ENCODE results near the gene SH3BP5L.
"Not testable (repeated sequence)": the region's sequence is repeated elsewhere in the genome, so short reads cannot be mapped to it uniquely, and the experiment has no call there.

SH3BP5L gene

DNA sequence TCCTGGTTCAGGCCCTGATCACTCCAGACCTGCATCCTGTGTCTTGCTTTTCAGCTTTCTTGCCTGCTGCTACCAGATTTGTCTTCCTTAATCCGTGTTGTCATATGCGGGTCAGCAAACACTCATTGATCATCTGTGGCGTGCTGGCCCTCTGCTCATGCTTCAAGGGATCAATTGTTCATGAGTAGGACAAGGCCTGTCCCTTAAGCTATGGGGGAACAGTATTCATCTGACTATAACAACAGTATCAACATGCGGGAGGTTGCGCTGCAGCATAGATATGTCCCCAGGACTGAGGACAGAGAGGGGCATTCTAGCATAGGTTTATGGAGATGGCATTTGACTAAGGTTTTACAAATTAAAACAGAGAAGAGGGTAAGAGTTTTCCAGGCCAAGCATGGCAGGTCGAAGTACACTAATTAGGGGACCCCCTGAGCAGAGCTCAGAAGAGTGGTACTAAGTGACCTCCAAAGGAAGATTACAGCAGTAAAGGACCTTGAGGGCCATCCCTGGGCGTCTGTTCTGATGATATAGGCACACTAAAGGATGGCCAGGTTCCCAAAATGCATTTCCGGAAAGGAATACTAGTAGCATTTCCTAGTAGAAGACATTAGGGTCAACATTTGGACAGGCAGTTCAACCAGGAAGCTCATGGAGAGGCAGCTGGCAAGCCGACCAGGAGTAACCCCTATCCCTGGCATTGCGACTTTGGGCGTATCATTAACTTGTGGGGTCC, 11.5 kb upstream of the SH3BP5L start:
- POLR2A ChIA-PET = interaction anchor here (0.9 to 2.1 kb wide), 6 partner anchors 9 to 36 kb away, joined by 3 to 19 read pairs (median 8); partner anchors contain the start of genes SH3BP5L and ZNF692
- TF ChIP-seq, protein P1, sequence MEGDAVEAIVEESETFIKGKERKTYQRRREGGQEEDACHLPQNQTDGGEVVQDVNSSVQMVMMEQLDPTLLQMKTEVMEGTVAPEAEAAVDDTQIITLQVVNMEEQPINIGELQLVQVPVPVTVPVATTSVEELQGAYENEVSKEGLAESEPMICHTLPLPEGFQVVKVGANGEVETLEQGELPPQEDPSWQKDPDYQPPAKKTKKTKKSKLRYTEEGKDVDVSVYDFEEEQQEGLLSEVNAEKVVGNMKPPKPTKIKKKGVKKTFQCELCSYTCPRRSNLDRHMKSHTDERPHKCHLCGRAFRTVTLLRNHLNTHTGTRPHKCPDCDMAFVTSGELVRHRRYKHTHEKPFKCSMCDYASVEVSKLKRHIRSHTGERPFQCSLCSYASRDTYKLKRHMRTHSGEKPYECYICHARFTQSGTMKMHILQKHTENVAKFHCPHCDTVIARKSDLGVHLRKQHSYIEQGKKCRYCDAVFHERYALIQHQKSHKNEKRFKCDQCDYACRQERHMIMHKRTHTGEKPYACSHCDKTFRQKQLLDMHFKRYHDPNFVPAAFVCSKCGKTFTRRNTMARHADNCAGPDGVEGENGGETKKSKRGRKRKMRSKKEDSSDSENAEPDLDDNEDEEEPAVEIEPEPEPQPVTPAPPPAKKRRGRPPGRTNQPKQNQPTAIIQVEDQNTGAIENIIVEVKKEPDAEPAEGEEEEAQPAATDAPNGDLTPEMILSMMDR (IDR thresholded peaks at IDR 0.05; ENCODE audit: control extremely low read depth, extremely low read depth, low read depth, missing control alignments) = no peak
- DNase-seq (ENCODE audit: extremely low spot score) = no peak
- CTCF ChIA-PET = interaction anchor here (0.9 to 5.7 kb wide), 6 partner anchors 11 to 214 kb away, joined by 3 to 78 read pairs (median 4); partner anchors contain the start of genes SH3BP5L and ZNF692

DNA sequence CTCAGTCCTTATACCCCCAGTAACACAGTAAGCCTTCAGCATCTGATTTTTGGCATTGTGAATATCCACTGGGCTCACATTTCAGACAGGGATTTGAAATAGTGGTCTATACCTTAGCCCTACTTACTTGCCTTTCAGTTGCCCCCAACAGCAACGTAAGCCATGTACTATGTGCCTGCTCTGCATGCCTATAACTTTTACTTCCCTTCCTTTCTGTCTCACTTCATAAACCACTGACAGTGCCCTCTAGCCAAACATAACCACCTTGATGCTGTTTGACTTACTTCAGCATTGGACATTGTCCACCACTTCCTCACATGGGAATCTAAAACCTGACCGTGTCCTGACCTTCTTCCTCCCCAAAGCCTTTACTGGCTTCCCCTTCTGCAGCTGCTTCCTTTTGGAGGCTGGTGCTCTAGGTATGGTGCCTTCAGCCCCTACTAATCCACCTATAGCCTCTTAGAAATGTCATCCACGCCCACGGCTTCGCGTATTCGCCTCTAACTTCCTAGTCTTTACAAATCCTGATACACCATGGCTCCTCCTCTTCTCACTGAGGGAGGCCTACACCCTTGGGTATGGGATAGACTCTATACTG, 8.7 kb upstream of the SH3BP5L start:
- no peak for DNase-seq (ENCODE audit: extremely low spot score)
- ChIA-PET CTCF (no interaction called here), POLR2A (no interaction called here)
- TF ChIP-seq, protein P1 (IDR thresholded peaks at IDR 0.05; ENCODE audit: control extremely low read depth, extremely low read depth, low read depth, missing control alignments) = no peak

DNA sequence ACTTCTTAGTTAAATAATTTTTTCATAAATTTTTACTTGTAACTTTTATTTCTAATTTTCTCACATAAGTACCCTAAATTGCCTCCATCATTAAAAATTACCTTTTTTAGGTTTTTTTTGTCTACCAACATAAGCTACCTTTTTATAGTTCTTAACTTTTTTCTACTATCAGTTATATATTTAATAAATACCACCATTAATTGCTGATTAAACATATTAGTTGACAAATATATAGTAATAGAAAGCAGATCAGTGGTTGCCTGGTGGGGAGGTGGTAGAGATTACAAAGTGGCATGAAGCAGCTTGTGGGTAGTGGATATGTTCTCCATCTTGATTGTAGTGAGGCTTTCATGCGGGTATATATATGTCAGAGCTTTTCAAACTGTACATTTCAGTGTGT, 6.1 kb upstream of the SH3BP5L start:
- POLR2A ChIA-PET = no interaction called here
- TF ChIP-seq, protein P1 (IDR thresholded peaks at IDR 0.05; ENCODE audit: control extremely low read depth, extremely low read depth, low read depth, missing control alignments) = no peak
- CTCF ChIA-PET = interaction anchor here (0.9 to 7.3 kb wide), 3 partner anchors 12 to 26 kb away, joined by 3 to 48 read pairs (median 3); partner anchors contain the start of gene ZNF692
- DNase-seq (ENCODE audit: extremely low spot score) = no peak

DNA sequence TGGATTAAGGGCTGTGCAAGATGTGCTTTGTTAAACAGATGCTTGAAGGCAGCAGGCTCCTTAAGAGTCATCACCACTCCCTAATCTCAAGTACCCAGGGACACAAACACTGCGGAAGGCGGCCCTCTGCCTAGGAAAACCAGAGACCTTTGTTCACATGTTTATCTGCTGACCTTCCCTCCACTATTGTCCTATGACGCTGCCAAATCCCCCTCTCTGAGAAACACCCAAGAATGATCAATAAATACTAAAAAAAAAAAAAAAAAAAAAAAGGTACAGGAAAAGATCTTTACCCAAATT, 5.0 kb upstream of the SH3BP5L start:
- DNase-seq (ENCODE audit: extremely low spot score); POLR2A ChIA-PET: not testable (repeated sequence)
- CTCF ChIA-PET = interaction anchor here (7.3 kb wide), 1 partner anchor 27 kb away, joined by 48 read pairs; the partner anchor contains the start of gene ZNF692

DNA sequence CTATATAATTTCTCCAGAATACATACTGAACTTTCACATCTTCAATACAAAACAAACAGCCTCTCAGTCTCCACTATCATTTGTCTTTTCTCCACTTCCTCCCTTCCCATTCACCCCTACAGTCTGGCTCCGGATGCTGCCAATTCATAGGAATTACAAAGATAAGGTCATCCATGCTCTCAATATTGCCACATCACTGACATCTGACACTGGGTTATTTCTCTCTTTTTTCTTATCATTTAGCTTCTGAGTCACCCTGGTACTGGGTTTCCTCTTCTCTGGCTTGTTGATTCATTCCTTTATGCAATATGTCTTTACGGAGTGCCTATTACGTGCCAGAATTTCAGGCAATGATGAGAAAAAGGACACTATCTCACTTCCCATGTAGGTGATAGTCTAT, 3.1 kb upstream of the SH3BP5L start:
- DNase-seq (ENCODE audit: extremely low spot score) = no peak
- CTCF ChIA-PET = interaction anchor here (0.7 to 7.3 kb wide), 3 partner anchors 9 to 29 kb away, joined by 3 to 78 read pairs (median 48); partner anchors contain the start of genes ZNF672 and ZNF692
- POLR2A ChIA-PET = interaction anchor here (2.0 kb wide), 1 partner anchor 9 kb away, joined by 7 read pairs; the partner anchor contains the start of gene ZNF672
- TF ChIP-seq, protein P1 (IDR thresholded peaks at IDR 0.05; ENCODE audit: control extremely low read depth, extremely low read depth, low read depth, missing control alignments) = no peak

DNA sequence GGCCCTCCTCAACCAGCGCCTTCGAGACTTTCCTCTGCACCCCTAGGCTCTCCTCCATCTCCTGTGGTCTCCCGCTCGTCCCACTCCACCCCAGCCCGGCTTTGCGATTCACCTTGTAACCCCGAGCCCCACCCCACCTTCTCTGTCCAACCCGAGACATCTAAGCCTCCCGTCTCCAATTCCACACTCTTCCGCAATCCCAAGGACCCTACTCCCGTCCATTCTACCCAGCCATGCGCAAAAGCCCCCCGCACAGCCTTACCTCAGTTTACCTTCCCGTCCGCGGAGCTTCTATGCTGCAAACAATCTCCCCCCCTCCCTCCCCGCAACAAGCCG, 174 bp downstream of the SH3BP5L start:
- ChIA-PET POLR2A (interaction anchor here (1.0 to 2.0 kb wide), 3 partner anchors 12 to 48 kb away, joined by 3 to 19 read pairs (median 4); partner anchors contain the start of gene ZNF672), CTCF (interaction anchor here (0.8 to 7.3 kb wide), 10 partner anchors 9 to 207 kb away, joined by 3 to 78 read pairs (median 5); partner anchors contain the start of genes ZNF672 and ZNF692)
- TF ChIP-seq, protein P1 (IDR thresholded peaks at IDR 0.05; ENCODE audit: control extremely low read depth, extremely low read depth, low read depth, missing control alignments) = no peak
- DNase-seq (ENCODE audit: extremely low spot score) = no peak

DNA sequence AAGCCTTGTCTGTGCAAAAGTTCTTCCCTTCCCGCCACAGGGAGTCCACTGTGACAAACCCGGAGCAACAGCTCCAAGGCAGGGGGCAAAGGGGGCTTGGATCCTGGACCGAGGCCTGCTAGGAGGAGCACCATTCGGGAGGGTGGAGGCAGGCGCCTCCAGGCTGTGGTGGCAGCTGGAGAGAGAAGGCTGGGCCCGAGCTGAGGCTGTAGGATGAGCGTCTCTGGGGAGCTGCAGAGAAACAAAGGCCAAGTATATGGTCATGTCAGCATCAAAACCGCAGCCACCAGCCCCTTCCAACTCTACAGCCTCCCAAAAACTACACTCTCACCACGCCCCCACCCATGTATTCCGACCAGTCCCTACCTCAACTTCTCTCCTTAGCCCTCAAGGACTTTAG, 579 bp downstream of the SH3BP5L start:
- CTCF ChIA-PET = interaction anchor here (0.9 to 7.3 kb wide), 5 partner anchors 8 to 33 kb away, joined by 3 to 78 read pairs (median 5); partner anchors contain the start of genes ZNF672 and ZNF692
- TF ChIP-seq, protein P1 (IDR thresholded peaks at IDR 0.05; ENCODE audit: control extremely low read depth, extremely low read depth, low read depth, missing control alignments) = no peak
- no peak for DNase-seq (ENCODE audit: extremely low spot score)
- POLR2A ChIA-PET = interaction anchor here (0.5 to 2.0 kb wide), 3 partner anchors 12 to 20 kb away, joined by 3 to 19 read pairs (median 6); partner anchors contain the start of gene ZNF672

All from GM10248 (cell line).